ENCODE data around the gene MED22. TPM values are rescaled to one million over a fixed set of nuclear protein-coding genes. Genes with fewer than 3 reads are reported as not detected.

Gene MED22
- total RNA-seq, 1 experiment from 2014 or later = 18.6 TPM

- Histone ChIP-seq H3K27me3 (ENCODE audit: insufficient read depth, low read length) (0 out of 2 replicates have a peak, but pooled peaks cover 2% of the 10 kb centered on the region), H4K20me1 (ENCODE audit: insufficient read depth) (no peaks in the 10 kb centered on the region), H3K4me2 (ENCODE audit: low read length) (no peak overlapping the region), H3K9me2 (ENCODE audit: insufficient read depth) (no peaks in the 10 kb centered on the region), H3K36me3 (ENCODE audit: control insufficient read depth in 1 of 2, insufficient read depth in 2 of 2, low read length in 2 of 2) (no peaks in the 10 kb centered on the region), H3K9me3 (ENCODE audit: control insufficient read depth in 1 of 2, insufficient read depth in 1 of 2, low read depth in 1 of 2, low read length in 2 of 2) (no peaks in the 10 kb centered on the region), H2AFZ (ENCODE audit: low read depth, low read length, poor library complexity, severe bottlenecking) (no peak overlapping the region), H3K9ac (ENCODE audit: low read length) (no peak overlapping the region), H3K4me3 (replicated peaks in 1 of 2; ENCODE audit: low read depth in 1 of 2, low read length in 2 of 2) (no peak overlapping the region), H3K79me2 (ENCODE audit: insufficient read depth, low read length) (no peaks in the 10 kb centered on the region), H3K4me1 (ENCODE audit: control insufficient read depth in 1 of 2, insufficient read depth in 2 of 2, low read length in 2 of 2) (no peaks in the 10 kb centered on the region), H3K27ac (ENCODE audit: low read depth, low read length) (no peak overlapping the region)
- no peak for DNase-seq (ENCODE audit: low read depth, low spot score)
- POLR2A ChIA-PET = no interaction called here
- BruUV-seq (replicated peaks) = no TSS peak
- ATAC-seq = no peak
- RAD21 ChIA-PET (ENCODE audit: low non-redundant PET in 1 of 2, low total read pairs in 2 of 2, uncharacterized antibody in 2 of 2, unreplicated experiment in 2 of 2) = no interaction called here
- CTCF ChIA-PET = no interaction called here
- TF ChIP-seq YY1 (IDR thresholded peaks at IDR 0.05; ENCODE audit: extremely low read depth, insufficient replicate concordance, low read depth, low read length) (no peak), POLR2A (IDR thresholded peaks at IDR 0.05; ENCODE audit: borderline replicate concordance, extremely low read depth, insufficient read depth, insufficient read length) (no peak), EGR1 (IDR thresholded peaks at IDR 0.05; ENCODE audit: low read depth) (no peak), JUND (IDR thresholded peaks at IDR 0.05) (no peak), EZH2phosphoT487 (IDR thresholded peaks at IDR 0.05; ENCODE audit: borderline replicate concordance) (no peak), ATF3 (IDR thresholded peaks at IDR 0.05) (no peak), ZNF274 (IDR thresholded peaks at IDR 0.05; ENCODE audit: low read depth, low read length) (no peak), FOSL1 (IDR thresholded peaks at IDR 0.05; ENCODE audit: low read depth) (no peak), POLR2AphosphoS5 (IDR thresholded peaks at IDR 0.05; ENCODE audit: low read depth, low read length) (no peak), RAD21 (IDR thresholded peaks at IDR 0.05; ENCODE audit: low read depth) (no peak), SIN3A (IDR thresholded peaks at IDR 0.05; ENCODE audit: low read depth) (no peak), ELF1 (IDR thresholded peaks at IDR 0.05; ENCODE audit: borderline replicate concordance, low read depth) (no peak), ZFX (IDR thresholded peaks at IDR 0.05) (no peak), MAX (IDR thresholded peaks at IDR 0.05) (no peak), ZBTB33 (IDR thresholded peaks at IDR 0.05; ENCODE audit: extremely low read depth, insufficient replicate concordance, low read length) (no peak), TCF7L2 (IDR thresholded peaks at IDR 0.05; ENCODE audit: borderline replicate concordance, extremely low read depth, insufficient read depth, insufficient read length) (no peak), SP1 (IDR thresholded peaks at IDR 0.05; ENCODE audit: low read depth) (no peak), CTCF (IDR thresholded peaks at IDR 0.05 in 2 of 3, conservative IDR thresholded peaks at IDR 0.05 in 1 of 3; ENCODE audit: borderline replicate concordance in 1 of 3, insufficient read depth in 1 of 3, low read depth in 2 of 3, low read length in 2 of 3) (no peak), CEBPB (IDR thresholded peaks at IDR 0.05; ENCODE audit: low read depth) (no peak)
- intact Hi-C loops (cut with micrococcal nuclease) = no loop called here
Observed at GRCh38 chr9:133390713-133391112, 42.8 kb upstream of the MED22 start.
